H9 (cell line): ENCODE data around the gene TTF2. TPM values are rescaled to one million over a fixed set of nuclear protein-coding genes. Genes with fewer than 3 reads are reported as not detected.

ENCODE experiments used
- DNase-seq: peaks from one replicate; pipeline ENCODE4 v3.0.0-alpha.2; 2017
- H2AFZ ChIP-seq: one replicate; pipeline ENCODE4 v1.6.1; 2013; ENCODE audit warnings: mild to moderate bottlenecking, low read length, control low read depth, moderate library complexity
- H2AK5ac ChIP-seq: 2 replicates; pipeline ENCODE4 v1.6.1; 2013; ENCODE audit warnings: low read length, control low read depth, mixed read lengths; ENCODE audit not compliant: insufficient read length
- H2BK120ac ChIP-seq: one replicate; pipeline ENCODE4 v1.6.1; 2013; ENCODE audit warnings: low read depth, mild to moderate bottlenecking, low read length, control low read depth, inconsistent platforms; ENCODE audit not compliant: poor library complexity, severe bottlenecking
- H2BK12ac ChIP-seq: 2 replicates; pipeline ENCODE4 v1.6.1; 2013; ENCODE audit warnings: low read length, control low read depth, mixed read lengths, low read depth; ENCODE audit not compliant: insufficient read length
- H2BK15ac ChIP-seq: 2 replicates; pipeline ENCODE4 v1.6.1; 2013; ENCODE audit warnings: low read depth, low read length, control low read depth
- H2BK20ac ChIP-seq: one replicate; pipeline ENCODE4 v1.6.1; 2013; ENCODE audit warnings: low read depth, mild to moderate bottlenecking, low read length, control low read depth, inconsistent platforms; ENCODE audit not compliant: poor library complexity, severe bottlenecking
- H2BK5ac ChIP-seq: 2 replicates; pipeline ENCODE4 v1.6.1; 2013; ENCODE audit warnings: low read length, control low read depth, mixed read lengths; ENCODE audit not compliant: insufficient read length
- H3K14ac ChIP-seq: 2 replicates; pipeline ENCODE4 v1.6.1; 2013; ENCODE audit warnings: low read length, control low read depth; ENCODE audit not compliant: insufficient read depth
- H3K18ac ChIP-seq: 2 replicates; pipeline ENCODE4 v1.6.1; 2013; ENCODE audit warnings: low read depth, mild to moderate bottlenecking, mixed read lengths, low read length, control low read depth; ENCODE audit not compliant: insufficient read length
- H3K23ac ChIP-seq: 2 replicates; pipeline ENCODE4 v1.6.1; 2013; ENCODE audit warnings: low read length, control low read depth, mixed read lengths, low read depth; ENCODE audit not compliant: insufficient read length
- H3K23me2 ChIP-seq: 2 replicates; pipeline ENCODE4 v1.6.1; 2013; ENCODE audit warnings: low read depth, mild to moderate bottlenecking, mixed read lengths, low read length, control low read depth; ENCODE audit not compliant: insufficient read length, poor library complexity, severe bottlenecking
- H3K27ac ChIP-seq: 2 replicates; pipeline ENCODE4 v1.5.1; 2013; ENCODE audit warnings: low read length, control low read depth, mixed read lengths, low read depth; ENCODE audit not compliant: insufficient read length
- H3K27me3 ChIP-seq: 2 replicates; pipeline ENCODE4 v1.6.1; 2013; ENCODE audit warnings: low read length, control low read depth, inconsistent platforms; ENCODE audit not compliant: insufficient read depth
- H3K4ac ChIP-seq: 2 replicates; pipeline ENCODE4 v1.6.1; 2013; ENCODE audit warnings: low read depth, mild to moderate bottlenecking, control low read depth, inconsistent platforms, low read length, moderate library complexity
- H3K4me1 ChIP-seq: 2 replicates; pipeline ENCODE4 v1.6.1; 2013; ENCODE audit warnings: low read length, control low read depth, inconsistent platforms; ENCODE audit not compliant: insufficient read depth
- H3K4me2 ChIP-seq: 2 replicates; pipeline ENCODE4 v1.6.1; 2013; ENCODE audit warnings: low read length, control low read depth, mixed read lengths; ENCODE audit not compliant: insufficient read length, insufficient read depth
- H3K56ac ChIP-seq: 2 replicates; pipeline ENCODE4 v1.6.1; 2013; ENCODE audit warnings: low read depth, mild to moderate bottlenecking, mixed read lengths, low read length, control low read depth; ENCODE audit not compliant: insufficient read length
- H3K79me1 ChIP-seq: 2 replicates; pipeline ENCODE4 v1.6.1; 2013; ENCODE audit warnings: low read depth, mild to moderate bottlenecking, moderate library complexity, low read length, control low read depth, inconsistent platforms; ENCODE audit not compliant: insufficient read depth, poor library complexity, severe bottlenecking
- H3K79me2 ChIP-seq: 2 replicates; pipeline ENCODE4 v1.6.1; 2013; ENCODE audit warnings: low read length, control low read depth, inconsistent platforms; ENCODE audit not compliant: insufficient read depth
- H3K9ac ChIP-seq: 2 replicates; pipeline ENCODE4 v1.6.1; 2013; ENCODE audit warnings: low read length, control low read depth, mixed read lengths; ENCODE audit not compliant: insufficient read length; ENCODE audit errors: extremely low read depth
- H3K9me3 ChIP-seq: one replicate; pipeline ENCODE4 v1.6.1; 2013; ENCODE audit warnings: low read depth, low read length, inconsistent platforms; ENCODE audit not compliant: control insufficient read depth
- H3T11ph ChIP-seq: one replicate; pipeline ENCODE4 v1.6.1; 2013; ENCODE audit warnings: mild to moderate bottlenecking, low read length, control low read depth, inconsistent platforms
- H4K20me1 ChIP-seq: one replicate; pipeline ENCODE4 v1.6.1; 2013; ENCODE audit not compliant: control insufficient read depth, insufficient read length, insufficient read depth
- H4K5ac ChIP-seq: 2 replicates; pipeline ENCODE4 v1.6.1; 2013; ENCODE audit warnings: low read depth, mild to moderate bottlenecking, mixed read lengths, low read length, control low read depth; ENCODE audit not compliant: insufficient read length
- H4K8ac ChIP-seq: replicated peaks from 2 replicates; pipeline ENCODE4 v1.6.1; 2013; ENCODE audit warnings: low read length, control low read depth, mixed read lengths, low read depth; ENCODE audit not compliant: insufficient read length
- H4K91ac ChIP-seq: 2 replicates; pipeline ENCODE4 v1.6.1; 2013; ENCODE audit warnings: low read depth, mild to moderate bottlenecking, moderate library complexity, mixed read lengths, low read length, control low read depth; ENCODE audit not compliant: insufficient read length
- H3K27ac Mint-ChIP-seq, 3 experiments: 2 replicates in 2 of 3; 3 replicates in 1 of 3; pipeline ENCODE4 v1.8.0; 2020 to 2021; ENCODE audit warnings: mixed read lengths in 3 of 3, mild to moderate bottlenecking in 1 of 3, moderate library complexity in 1 of 3
- H3K27me3 Mint-ChIP-seq: 2 replicates; pipeline ENCODE4 v1.8.0; 2021; ENCODE audit warnings: low read depth, mild to moderate bottlenecking, moderate library complexity, mixed read lengths
- H3K36me3 Mint-ChIP-seq, 3 experiments: 2 replicates in 2 of 3; 3 replicates in 1 of 3; pipeline ENCODE4 v1.8.0; 2020 to 2021; ENCODE audit warnings: low read depth in 3 of 3, mixed read lengths in 3 of 3; ENCODE audit not compliant: insufficient read depth in 1 of 3
- H3K4me1 Mint-ChIP-seq, 2 experiments: 2 replicates each; pipeline ENCODE4 v1.8.0; 2020; ENCODE audit warnings: mixed read lengths in 2 of 2
- H3K4me3 Mint-ChIP-seq, 2 experiments: 2 replicates in 1 of 2; 3 replicates in 1 of 2; pipeline ENCODE4 v1.8.0; 2020 to 2021; ENCODE audit warnings: mild to moderate bottlenecking in 2 of 2, mixed read lengths in 2 of 2, moderate library complexity in 1 of 2
- H3K9me3 Mint-ChIP-seq, 2 experiments: 2 replicates in 1 of 2; 3 replicates in 1 of 2; pipeline ENCODE4 v1.8.0; 2020; ENCODE audit warnings: mild to moderate bottlenecking in 2 of 2, mixed read lengths in 2 of 2, moderate library complexity in 1 of 2
- CTCF ChIP-seq: fragments of 200-600 bp; sonication (generic); conservative IDR thresholded peaks from 3 replicates; pipeline ENCODE4 v1.8.0; 2021; ENCODE audit warnings: antibody characterized with exemption, mild to moderate bottlenecking
- WGBS: extraction: QIAGEN DNeasy Blood & Tissue Kit; methylation state at CpG from one replicate; pipeline ENCODE4 v1.1.7; 2013; ENCODE audit warnings: missing lambda C conversion rate, low lambda C conversion rate, mixed read lengths; ENCODE audit not compliant: insufficient read length; ENCODE audit errors: extremely low coverage; 5-methylcytosine and 5-hydroxymethylcytosine counted together
- total RNA-seq: library from RNA; stranded (reverse); gene quantifications from 2 replicates; pipeline ENCODE4 v1.2.1, GENCODE V29; 2021

Gene TTF2
- total RNA-seq, 1 experiment from 2014 or later = 86.4 TPM

- Histone ChIP-seq H2BK12ac (no peak overlapping the region), H4K8ac (no peak overlapping the region), H3K23ac (no peak overlapping the region), H2BK15ac (no peak overlapping the region), H2BK20ac (no peak overlapping the region), H3K9ac (no peak overlapping the region), H2BK120ac (no peak overlapping the region), H3K27ac (no peak overlapping the region), H4K5ac (no peak overlapping the region), H3K79me2 (no peaks in the 10 kb centered on the region), H3K9me3 (no peaks in the 10 kb centered on the region), H3K14ac (no peak overlapping the region), H2BK5ac (no peak overlapping the region), H3K56ac (no peak overlapping the region), H3K79me1 (no peaks in the 10 kb centered on the region), H3K4ac (no peak overlapping the region), H4K91ac (no peak overlapping the region), H3K18ac (no peak overlapping the region), H3T11ph (no peak overlapping the region), H2AFZ (no peak overlapping the region), H4K20me1 (no peaks in the 10 kb centered on the region), H3K4me1 (peaks cover under 1% of the 10 kb centered on the region; the same call in 1 of the 2 replicates), H2AK5ac (no peak overlapping the region), H3K4me2 (no peak overlapping the region), H3K23me2 (no peaks in the 10 kb centered on the region), H3K27me3 (no peaks in the 10 kb centered on the region)
- Mint-ChIP-seq H3K36me3 (no peaks in the 10 kb centered on the region), H3K27me3 (no peaks in the 10 kb centered on the region), H3K4me1 (peaks cover 9 to 11% of the 10 kb centered on the region in 2 experiments), H3K27ac (peak overlapping the region in 2 of 3 experiments; percentile 1 to 50; a peak in 2 of 7 replicates), H3K9me3 (no peaks in the 10 kb centered on the region), H3K4me3 (no peak overlapping the region)
- no peak for TF ChIP-seq CTCF
- no peak for DNase-seq
- no CpG with 5 or more reads among the region's 3 CpGs for WGBS
These were observed 44.4 kb upstream of the TTF2 start for GRCh38 chr1:117015724-117016123.
